ENCODE results near the gene DBP.
"Not testable (repeated sequence)": the region's sequence is repeated elsewhere in the genome, so short reads cannot be mapped to it uniquely, and the experiment has no call there.

DBP gene

DNA sequence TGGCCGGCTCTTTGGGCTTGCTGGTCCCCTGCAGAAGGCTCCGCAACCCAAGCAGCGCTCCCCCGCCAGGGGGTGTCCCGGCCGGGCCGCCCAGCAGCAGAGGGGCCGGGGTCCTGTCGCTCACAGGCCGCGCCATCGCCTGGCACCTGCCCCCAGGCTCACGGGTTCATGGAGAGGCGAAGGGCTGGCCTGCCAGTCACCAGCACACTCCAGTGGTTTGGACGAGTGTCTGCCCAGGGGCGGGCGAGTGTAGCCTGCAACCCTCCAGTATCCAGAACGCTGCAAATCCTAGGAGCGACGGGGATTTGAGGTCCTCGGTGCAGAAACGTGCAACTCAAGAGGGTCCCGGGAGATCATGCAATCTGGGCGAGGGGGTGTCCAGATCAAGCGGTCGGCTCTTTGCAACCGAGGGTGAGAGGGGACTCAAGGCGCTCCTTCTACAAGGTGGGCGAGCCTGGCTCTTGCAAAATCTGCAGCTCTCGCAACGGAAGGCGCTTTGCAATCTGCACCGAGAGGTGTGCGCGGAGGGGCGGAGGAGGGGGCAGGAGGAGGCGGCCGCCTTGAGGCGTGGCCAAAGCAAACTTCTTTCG lies at the start of gene DBP:
DBP (minus strand) TSS at position 521 of the 590 bp plus-strand sequence; CDS start at position 136, 385 bp downstream.
- no peak for DNase-seq (ENCODE audit: low read depth)

DNA sequence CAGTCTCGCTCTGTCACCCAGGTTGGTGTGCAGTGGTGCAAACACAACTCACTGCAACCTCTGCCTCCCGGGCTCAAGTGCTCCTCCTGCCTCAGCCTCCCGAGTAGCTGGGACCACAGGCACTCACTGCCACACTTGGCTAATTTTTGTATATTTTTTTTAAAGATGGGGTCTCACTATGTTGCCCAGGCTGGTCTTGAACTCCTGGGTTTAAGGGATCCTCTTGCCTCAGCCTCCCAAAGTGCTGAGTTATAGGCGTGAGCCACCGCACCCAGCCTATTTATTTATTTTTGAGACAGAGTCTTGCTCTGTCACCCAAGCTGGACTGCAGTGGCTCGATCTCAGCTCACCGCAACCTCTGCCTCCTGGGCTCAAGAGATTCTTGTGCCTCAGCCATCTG lies 49.5 kb upstream of the DBP start:
- not testable (repeated sequence) for DNase-seq (ENCODE audit: low read depth)

DNA sequence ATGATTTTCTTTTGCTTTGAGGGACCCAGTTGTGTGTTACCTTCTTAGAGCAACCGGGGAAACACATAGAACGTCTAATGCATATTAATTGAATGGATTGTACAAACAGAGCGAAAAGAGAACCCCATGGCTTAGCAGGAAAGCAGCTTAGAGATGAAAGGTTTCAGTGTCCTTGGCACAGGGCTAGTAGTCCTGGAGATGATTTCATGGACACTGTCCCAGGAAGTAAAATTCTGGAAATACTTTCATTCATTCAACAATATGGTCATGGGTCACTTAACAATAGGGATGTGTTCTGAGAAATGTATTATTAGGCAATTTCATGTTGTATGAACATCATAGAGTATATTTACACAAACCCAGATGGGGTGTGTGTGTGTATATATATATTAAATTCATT lies 48.9 kb upstream of the DBP start:
- no peak for DNase-seq (ENCODE audit: low read depth)

DNA sequence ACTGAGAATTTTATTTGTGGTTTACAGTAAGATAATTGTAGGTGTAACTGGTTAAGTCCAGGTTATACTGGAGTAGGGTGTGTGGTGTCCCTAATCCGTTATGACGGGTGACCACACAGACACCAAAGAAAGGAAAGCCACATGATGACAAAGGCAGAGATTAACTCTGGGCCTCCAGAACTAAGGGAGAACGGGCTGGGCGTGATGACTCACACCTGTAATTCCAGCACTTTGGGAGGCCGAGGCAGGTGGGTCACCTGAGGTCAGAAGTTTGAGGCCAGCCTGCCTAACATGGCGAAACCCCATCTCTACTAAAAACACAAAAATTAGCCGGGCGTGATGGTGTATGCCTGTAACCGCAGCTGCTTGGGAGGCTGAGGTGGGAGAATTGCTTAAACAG lies 48.4 kb upstream of the DBP start:
- no peak for DNase-seq (ENCODE audit: low read depth)

- DNase-seq (ENCODE audit: low read depth), result peak; percentile 16
Observed at GRCh38 chr19:48683349-48683748, 46.2 kb upstream of the DBP start.

GRCh38 chr19:48681127-48681470 lies 43.9 kb upstream of the DBP start:
- DNase-seq (ENCODE audit: low read depth), result no peak

- DNase-seq (ENCODE audit: low read depth), result no peak
Observed at GRCh38 chr19:48680436-48681126, 43.4 kb upstream of the DBP start.

- not testable (repeated sequence) for DNase-seq (ENCODE audit: low read depth)
Observed at GRCh38 chr19:48680006-48680405, 42.8 kb upstream of the DBP start.

DNA sequence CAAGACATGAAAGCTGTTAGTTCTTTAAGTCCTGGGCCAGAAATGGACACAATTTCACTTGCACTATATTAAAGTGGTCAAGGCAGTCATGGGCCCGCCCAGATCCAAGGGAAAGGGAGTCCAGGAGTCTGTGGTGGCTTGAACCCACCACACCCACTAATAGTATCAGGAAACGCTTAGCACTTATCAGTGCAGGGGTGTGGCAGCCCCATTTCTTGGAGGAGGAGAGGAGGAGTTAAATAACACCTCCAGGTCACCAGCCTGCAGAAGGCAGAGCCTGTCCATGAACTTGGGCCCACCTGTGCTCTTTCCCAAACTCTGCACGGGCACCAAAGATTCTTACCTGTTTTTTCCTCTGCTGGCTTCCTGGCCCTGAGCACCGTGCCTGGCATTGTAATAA lies 41.0 kb upstream of the DBP start:
- DNase-seq (ENCODE audit: low read depth), result no peak

DNA sequence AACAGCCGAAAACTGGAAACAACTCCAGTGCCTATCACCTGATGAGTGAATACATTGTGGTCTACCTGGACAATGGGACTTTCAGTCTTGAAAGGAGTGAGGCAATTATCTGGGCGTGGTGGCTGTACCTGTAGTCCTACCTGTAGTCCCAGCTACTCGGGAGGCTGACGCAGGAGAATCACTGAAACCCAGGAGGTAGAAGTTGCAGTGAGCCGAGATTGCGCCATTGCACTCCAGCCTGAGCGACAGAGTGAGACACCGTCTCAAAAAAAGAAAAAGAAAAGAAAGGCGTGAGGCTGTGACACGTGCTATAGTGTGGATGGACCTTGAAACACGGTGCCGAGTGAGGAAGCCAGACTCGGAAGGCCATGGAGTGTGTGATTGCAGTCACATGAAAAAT lies 39.7 kb upstream of the DBP start:
- no peak for DNase-seq (ENCODE audit: low read depth)

GRCh38 chr19:48676487-48676886 lies 39.3 kb upstream of the DBP start:
- DNase-seq (ENCODE audit: low read depth), result no peak

DNA sequence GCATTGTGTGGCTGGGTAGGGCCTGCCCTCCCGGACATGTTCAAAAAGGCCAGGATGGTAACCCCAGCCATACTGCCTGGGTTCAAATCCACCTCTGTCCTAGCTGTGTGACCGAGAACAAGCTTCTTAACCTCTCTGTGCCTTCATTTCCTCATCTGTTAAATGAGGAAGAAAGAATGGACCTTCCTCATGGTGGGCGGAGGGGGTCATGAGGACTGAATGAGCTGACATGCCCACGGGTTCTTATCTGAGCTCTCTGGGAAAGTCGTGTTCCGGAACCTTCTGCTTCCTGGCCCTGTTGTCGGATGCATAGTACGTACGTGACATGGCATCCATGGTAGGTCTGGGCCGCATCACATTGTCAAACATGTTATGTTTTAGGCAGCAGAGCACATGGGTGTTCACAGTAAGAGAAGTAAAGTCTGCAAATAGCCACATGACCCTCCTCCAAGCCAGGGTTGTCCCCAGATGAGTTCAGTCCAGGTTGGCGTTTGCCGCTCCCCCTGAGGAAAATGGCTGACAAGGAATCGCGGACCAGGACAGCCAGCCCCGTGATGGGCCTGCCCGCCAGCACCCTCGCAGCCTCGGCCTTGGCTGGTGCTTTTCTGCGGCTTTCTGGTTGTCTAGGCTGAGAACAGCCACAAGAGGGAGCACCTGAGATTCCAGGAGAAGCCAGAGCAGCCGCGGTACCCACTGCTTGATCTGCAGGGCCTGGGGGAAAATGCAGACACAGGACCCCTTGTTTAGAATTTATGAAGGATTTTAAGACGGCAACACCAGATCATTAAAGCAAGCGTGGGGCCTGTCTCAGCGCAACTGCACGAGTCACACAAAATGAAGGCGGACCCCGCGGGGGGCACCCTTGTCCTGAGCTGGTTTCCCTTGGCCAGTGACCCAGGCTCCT lies 38.0 kb upstream of the DBP start:
- peak; percentile 65 for DNase-seq (ENCODE audit: low read depth)

DNA sequence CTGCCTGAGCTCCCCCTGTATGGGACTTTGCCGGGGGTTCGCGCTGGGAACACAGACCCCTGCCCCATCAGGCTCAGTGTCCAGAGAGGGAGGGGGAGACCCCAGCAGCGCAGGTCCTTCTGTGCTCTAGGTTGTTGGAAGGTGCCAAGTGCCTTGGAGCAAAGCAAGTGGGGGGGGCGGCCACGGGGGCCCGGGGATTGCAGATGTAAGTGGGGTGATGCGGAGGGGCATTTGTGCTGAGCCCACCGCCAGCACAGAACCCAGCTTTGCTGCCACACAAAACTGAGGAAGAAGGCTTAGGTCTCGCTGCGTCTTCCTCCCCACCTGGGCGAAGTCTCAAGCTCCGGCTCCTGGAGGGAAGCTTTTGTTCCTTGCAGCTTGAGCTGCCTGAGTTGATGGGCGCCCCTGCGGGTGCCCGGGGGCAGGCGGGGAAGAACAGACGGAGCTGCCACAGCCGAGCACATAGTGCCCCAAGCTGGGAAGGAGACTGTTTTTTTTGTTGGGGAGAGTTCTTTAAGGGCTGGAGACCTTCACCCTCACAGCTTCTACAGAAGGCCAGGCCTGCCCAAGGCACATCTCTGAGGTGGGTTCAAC lies 37.1 kb upstream of the DBP start:
- no peak for DNase-seq (ENCODE audit: low read depth)

DNA sequence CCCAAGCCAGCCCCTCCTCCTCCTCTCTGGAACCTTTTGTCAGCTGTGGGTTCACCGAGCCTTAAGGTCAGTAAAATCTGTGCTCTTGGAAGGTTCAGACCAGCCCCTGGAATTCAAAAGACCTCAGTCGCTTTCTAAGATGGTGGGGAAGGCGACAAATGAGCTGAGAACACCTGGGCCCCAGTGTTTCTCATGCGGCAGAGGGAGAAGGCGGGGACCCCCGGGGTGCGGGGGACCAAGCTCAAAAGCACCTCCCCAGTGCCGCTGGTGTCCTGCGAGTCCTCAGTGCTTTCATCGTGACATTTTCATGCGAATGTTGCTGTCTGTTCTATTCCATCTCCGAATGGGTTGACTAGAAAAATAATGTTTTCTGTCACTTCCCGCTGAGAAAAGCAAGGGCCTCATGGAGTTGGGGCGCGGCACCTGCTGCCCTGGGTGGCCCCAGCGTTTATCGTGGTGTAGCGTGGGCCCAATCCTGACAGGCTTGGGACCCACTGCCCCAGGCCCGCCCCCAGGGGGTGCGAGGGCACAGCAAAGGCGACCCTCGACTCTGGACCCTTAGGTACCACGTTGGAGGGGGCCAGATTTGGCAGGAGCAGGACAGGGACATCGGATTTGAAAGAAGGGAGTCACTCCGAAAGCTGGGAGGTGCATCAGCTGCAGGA lies 36.4 kb upstream of the DBP start:
- DNase-seq (ENCODE audit: low read depth), result no peak

- no peak for DNase-seq (ENCODE audit: low read depth)
Observed at GRCh38 chr19:48672994-48673393, 35.8 kb upstream of the DBP start, which contains the start of gene NTN5. NTN5 (minus strand) TSS chr19:48673017; CDS start chr19:48670986, 2,031 bp downstream.

GRCh38 chr19:48671446-48671995 lies 34.3 kb upstream of the DBP start:
- DNase-seq (ENCODE audit: low read depth), result no peak

DNA sequence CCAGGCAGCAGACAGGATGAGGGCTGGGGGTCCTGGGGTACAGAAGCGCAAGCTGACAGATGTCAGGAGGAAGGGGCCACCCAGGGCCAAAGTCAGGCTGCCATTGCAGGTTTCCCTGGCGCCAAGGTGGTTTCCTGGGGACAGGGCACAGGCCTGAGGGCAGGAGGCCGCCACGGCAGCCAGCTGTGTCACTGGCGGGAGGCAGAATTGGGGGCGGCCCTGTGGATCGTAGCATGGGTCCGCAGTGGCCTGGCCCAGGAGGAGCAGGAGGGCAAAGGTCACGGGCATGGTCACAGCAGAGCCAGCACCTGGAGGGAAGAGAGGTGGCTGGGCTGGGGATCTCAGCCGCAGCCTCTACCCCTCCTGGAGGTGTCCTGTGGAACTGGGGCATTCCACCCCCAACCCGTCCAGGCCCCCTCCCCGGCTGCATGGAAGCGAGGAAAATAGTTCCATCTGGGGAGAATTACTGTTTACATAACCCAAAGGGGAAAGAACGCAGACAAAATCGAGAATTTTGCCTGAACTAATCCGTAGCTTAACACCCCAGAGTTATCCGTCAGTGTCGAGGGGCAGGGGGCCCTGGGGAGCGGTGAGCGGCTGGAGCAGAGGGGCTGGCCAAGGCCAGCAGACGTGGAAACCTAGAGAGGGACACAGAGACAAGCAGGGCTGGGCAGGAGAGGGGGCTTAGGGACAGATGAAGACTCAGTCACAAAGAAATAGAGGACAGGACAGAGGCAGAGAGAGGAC lies 33.7 kb upstream of the DBP start:
- DNase-seq (ENCODE audit: low read depth), result no peak

DNA sequence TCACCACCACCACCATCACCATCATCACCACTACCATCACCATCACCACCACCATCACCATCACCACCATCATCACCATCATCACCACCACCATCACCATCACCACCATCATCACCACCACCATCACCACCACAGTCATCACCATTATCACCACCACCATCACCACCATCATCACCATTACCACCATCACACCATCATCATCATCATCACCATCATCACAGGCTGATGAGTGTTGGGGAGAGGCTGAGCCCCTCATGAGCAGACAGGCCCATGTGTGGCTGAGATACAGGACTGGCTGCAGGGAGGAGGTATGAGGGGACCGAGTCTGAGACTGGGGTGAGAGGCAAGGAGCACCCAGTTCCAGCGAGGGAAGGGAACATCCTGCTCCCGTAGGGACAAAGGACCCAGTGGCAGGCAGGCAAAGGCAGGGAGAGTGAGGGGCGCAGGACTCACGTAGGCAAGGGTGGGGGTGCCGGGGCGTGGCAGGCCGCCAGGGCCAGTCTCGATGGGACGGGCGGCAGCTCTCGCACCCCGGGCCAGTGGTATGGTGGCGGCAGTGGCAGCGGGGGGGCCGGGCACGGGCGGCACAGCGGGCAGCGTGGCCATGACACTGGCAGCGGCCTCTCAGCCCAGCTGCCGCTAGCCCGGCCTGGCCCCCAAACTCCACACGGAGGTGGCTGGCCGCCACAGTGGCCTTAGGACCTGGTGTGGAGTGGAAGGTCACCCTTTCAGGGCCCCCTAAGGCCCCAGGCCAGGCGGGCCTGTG lies 32.9 kb upstream of the DBP start:
- no peak for DNase-seq (ENCODE audit: low read depth)

DNA sequence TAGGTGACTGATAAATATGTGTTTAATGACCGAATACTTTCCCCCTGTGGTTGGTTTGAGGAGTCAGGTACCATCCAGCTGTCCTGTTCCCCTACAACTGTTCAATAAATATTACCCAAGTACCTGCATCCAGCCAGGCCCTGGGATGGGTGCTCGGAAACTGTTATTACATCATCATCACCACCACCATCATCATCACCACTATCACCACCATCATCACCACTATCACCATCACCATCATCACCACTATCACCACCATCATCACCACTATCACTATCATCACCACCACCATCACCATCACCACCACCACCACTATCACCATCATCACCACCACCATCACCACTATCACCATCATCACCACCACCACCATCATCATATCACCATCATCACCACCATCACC lies 31.6 kb upstream of the DBP start:
- no peak for DNase-seq (ENCODE audit: low read depth)

- DNase-seq (ENCODE audit: low read depth), result no peak
Observed at GRCh38 chr19:48668332-48668731, 31.2 kb upstream of the DBP start.

All from activated T-cell treated with anti-CD3 and anti-CD28 coated beads for 24 hours (primary cell).